ENCODE measurements around the gene STX5.

Gene STX5

DNA sequence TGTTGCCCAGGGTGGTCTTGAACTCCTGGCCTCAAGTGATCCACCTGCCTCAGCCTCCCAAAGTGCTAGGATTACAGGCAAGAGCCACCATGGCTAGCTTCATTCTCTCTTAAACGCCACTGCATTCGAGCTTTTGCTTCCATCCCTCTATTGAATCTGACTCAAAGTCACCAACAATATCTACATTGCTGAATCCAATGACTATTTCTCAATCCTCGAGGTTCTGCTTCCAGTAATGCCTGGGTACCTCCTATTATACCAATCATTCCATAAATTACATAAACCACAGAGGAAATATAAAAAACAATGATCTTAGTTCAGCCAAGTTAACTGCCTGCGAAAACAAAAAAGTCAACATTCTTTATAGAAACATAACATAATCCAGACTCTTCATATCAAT lies 14.7 kb downstream of the STX5 start:
- no peak for TF ChIP-seq ZNF274 (IDR thresholded peaks at IDR 0.05; ENCODE audit: low read depth, low read length)
- no peak overlapping the region for H3K4me3 ChIP-seq (ENCODE audit: low read length)

DNA sequence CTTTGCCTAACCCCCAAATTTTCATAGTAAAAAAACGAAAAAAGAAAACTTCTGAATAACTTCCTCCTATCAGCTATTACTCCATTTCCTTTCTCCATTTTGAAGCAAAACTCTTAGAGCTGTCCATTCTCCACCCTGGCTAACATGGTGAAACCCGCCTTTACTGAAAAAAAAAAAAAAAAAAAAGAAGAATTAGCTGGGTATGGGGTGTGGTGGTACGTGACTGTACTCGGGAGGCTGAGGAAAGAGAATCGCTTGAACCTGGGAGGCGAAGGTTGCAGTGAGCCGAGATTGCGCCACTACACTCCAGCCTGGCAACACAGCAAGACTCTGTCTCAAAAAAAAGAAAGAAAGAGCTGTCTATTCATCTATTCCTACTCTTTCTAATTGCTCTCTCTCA lies 15.3 kb downstream of the STX5 start:
- H3K4me3 ChIP-seq (ENCODE audit: low read length) = no peak overlapping the region
- TF ChIP-seq ZNF274 (IDR thresholded peaks at IDR 0.05; ENCODE audit: low read depth, low read length) = no peak

DNA sequence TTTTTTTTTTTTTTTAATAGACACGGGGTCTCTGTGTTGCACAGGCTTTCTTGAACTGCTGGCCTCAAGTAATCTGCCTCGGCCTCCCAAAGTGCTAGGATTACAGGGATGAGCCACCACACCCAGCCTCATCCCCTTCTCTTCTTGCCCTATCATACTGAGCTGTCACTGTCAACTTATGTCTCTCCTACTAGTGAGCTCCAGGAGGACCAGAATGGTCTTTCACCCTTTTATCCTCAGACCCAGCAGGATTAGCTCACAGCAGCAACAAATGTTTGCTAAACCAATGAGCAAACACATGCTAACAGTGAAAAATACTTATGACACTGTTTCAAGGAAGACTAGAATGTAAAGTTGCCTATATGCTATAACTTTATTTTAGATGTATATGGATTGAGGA lies 20.2 kb downstream of the STX5 start:
- no peak overlapping the region for H3K4me3 ChIP-seq (ENCODE audit: low read length)
- TF ChIP-seq ZNF274 (IDR thresholded peaks at IDR 0.05; ENCODE audit: low read depth, low read length) = no peak

DNA sequence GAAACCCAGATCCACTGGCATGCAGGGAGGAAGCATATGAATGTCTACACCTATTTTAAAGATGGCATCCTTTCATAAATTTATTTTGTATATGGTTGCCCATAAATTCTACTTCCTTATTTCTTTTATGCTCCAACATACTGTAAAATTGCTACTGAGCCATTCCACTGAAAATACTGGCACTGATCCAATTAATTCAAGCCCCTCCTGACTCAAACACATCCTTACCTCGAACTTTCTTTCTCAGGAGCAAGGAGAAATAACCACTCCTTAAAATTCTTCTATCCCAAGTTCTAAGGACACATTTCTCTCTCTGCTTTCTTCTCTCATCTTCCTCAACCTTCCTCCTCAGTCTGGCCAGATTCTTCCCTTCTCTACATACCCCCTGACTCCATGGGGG lies 21.1 kb downstream of the STX5 start:
- H3K4me3 ChIP-seq (ENCODE audit: low read length) = no peak overlapping the region
- no peak for TF ChIP-seq ZNF274 (IDR thresholded peaks at IDR 0.05; ENCODE audit: low read depth, low read length)

DNA sequence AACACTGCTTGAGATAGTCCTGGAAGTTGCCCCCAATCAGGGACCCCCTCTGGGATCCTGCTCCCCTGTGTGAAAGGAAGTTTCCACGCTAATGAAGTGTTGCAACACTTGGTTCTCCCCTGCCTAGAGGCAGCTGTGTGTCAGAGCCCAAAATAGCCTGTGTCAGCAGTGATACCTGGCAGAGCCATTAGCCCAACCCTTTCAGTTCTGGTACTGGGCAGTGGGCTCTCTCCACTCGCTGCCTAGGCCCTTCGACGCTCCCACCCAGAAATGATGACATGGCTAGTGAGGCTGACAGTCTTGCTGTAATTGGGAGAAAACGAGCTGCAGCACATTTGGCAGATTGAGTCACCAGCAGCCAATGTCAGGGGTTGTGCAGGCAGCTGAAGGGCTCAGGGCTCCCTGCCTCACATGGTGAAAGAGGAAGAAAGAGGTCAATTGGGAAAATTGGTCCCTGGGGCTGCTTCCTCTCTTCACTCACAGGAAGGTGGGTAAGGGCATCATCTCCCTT lies 25.2 kb downstream of the STX5 start:
- H3K4me3 ChIP-seq (ENCODE audit: low read length) = no peak overlapping the region; the same call in 1 of the 2 replicates
- no peak for TF ChIP-seq ZNF274 (IDR thresholded peaks at IDR 0.05; ENCODE audit: low read depth, low read length)

DNA sequence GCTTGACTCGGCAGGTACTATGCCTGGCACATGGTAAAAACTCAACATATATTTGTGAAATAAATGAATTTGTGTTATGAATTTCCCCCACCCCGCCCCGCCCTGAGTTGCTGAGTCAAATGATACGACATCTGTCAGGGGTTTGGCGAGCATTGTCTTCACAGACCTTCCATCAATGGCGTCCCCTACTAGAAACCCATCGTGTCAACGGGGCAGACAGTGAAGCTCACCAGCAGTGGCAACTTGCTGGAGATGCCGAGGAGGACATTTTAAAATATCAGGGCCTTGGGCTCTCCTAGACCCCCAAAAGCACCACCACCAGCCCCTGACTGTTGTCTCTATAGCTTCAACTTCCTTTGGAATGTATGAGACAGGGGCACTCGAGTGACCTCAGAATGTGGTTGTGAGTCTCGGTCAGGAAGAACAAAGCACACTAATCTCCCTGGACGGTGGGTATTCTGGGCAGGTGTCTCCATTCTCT lies 25.9 kb downstream of the STX5 start:
- H3K4me3 ChIP-seq (ENCODE audit: low read length) = peak overlapping the region; percentile 77
- TF ChIP-seq ZNF274 (IDR thresholded peaks at IDR 0.05; ENCODE audit: low read depth, low read length) = no peak

DNA sequence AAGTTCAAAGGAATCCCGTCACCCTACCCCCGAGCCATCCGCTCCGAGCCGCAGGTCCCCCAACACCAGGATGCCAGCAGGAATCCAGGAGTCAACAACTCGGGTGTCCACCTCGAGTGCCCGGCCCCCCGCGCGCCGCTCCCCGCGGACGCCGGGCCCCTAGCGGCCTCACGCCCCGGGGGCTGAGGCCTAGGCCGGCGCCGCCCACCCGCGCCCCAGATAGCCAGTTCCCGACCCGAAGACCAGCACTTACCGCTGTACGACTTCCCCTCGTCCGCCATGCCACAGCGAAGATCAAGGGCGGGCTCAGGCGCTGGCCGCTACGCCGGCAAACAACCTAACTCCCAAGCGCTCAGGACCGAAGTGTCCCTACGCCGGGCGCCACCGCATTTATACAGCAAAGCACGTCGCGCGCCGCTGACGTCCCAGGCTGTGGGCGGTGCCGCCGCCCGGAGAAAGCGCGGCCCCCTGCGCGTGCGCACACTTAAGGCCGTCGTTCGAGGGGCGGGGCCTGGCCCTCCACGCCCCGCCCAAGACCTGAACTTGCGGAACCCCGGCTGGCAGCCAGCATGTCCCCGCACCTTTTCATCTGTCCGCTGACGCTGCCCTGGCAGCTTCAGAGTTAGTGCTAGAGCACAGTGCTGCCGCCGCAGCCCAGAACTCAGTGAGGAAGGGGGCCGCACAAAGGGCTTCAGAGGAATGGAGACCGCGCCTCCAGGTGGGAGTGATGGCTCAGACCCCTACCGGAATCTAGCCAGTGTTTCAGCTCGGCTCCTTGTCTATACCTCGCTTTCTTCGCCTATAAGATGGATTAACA lies 26.6 kb downstream of the STX5 start, which contains the start of gene NXF1:
Gene NXF1, minus strand, starts transcription at position 365 of the 817 bp plus-strand sequence. Its CDS starts 84 bp downstream, at position 281.
- H3K4me3 ChIP-seq (ENCODE audit: low read length) = peak within 1 kb of the TSS; percentile 94
- TF ChIP-seq ZNF274 (IDR thresholded peaks at IDR 0.05; ENCODE audit: low read depth, low read length) = no peak

DNA sequence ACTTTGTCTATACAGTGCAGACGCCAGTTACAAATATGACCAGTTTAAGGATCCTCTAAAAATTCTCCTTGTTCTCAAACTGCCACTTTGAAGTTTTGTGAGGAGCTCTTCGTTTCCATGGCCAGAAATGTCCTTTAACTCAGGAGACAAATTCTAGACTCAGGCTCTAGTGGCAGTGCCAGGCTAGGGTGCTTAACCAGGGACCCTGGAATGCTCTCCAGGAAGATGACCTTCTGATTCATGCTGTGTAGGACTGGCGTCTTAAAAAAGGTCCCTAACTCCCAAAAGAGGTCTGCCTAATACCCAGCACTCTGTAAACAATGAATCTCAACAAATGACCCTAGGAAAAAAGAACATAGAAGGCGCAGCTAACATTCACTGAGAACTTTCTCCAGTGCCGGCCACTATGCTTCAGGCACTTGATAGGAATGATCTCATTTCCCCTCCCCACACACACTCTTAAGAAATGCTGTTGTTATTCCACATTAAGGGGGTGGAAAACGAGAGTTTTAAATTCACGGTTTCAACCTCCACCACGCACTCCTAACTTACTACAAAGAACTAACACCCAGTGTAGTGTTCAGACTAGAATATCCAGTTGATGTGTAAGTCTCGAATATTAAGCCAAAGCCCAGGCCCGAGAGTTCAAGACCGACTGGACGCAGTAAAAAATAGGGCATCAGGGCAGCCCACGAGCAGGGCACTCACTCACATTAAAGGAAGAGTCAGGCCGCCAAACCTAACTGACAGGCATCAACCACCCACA lies 27.4 kb downstream of the STX5 start:
- peak overlapping the region; percentile 94 for H3K4me3 ChIP-seq (ENCODE audit: low read length)
- TF ChIP-seq ZNF274 (IDR thresholded peaks at IDR 0.05; ENCODE audit: low read depth, low read length) = no peak

DNA sequence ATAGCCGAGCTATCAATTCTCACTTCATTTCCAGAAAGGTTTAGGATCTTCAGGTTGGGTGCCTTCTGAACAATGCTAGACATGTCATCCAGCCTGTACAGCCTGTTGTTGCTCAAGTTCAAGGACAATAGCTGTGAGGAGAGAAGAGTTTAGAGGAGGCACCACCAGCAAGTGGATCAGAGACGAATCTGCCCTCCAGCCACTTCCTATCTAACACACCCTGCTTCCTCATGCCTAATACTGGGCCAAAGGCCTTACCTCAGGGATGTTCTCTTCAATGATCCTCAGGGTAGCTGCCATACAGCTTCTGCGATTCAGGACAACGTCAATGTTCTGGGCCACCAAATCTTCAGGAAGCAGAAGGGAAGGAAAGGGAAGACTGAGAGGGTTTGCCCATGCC lies 30.8 kb downstream of the STX5 start:
- no peak for TF ChIP-seq ZNF274 (IDR thresholded peaks at IDR 0.05; ENCODE audit: low read depth, low read length)

DNA sequence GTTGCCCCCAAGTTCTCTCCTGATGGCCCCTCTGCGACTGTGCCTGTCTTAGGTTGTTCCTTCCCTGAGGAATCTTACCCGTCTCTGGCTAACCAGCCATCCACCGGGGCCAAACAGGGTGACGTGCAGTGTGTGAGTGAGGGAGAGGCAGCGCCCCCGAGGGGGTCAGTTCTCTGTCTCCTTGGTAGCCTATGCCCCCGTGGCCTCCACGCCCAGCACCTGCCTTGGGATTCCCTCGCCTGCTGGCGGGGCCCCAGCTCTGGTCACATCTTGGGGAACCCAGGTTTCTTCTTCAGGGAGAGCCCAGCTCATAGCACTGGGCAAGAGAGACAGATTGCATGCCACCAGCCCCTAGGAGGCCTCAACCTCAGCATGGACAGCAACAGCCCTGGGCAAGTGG lies 32.4 kb downstream of the STX5 start:
- TF ChIP-seq ZNF274 (IDR thresholded peaks at IDR 0.05; ENCODE audit: low read depth, low read length) = no peak
- H3K4me3 ChIP-seq (ENCODE audit: low read length) = no peak overlapping the region

More for the DNA sequence above, 30.8 kb downstream of the STX5 start:
- H3K4me3 ChIP-seq (ENCODE audit: low read length) = no peak overlapping the region

DNA sequence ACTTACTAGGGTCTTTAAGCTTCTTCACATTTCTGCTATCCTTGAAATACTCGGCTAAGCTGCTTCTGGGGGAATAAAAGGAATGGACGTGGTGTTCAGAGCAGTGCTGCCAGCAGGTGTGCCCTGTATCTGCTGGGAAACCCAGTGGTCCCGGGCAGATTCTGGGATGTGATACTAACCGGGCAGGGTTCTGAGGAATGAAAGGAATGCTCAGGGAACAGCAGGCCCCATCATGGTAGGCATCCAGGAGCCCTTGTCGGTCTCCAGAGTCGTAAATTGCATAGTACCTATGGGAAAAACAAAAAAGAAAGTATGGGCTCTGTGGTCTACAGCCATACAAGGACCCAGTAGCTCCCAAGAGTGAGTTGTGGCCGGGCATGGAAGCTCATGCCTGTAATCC lies 35.6 kb downstream of the STX5 start:
- no peak overlapping the region for H3K4me3 ChIP-seq (ENCODE audit: low read length)
- no peak for TF ChIP-seq ZNF274 (IDR thresholded peaks at IDR 0.05; ENCODE audit: low read depth, low read length)

DNA sequence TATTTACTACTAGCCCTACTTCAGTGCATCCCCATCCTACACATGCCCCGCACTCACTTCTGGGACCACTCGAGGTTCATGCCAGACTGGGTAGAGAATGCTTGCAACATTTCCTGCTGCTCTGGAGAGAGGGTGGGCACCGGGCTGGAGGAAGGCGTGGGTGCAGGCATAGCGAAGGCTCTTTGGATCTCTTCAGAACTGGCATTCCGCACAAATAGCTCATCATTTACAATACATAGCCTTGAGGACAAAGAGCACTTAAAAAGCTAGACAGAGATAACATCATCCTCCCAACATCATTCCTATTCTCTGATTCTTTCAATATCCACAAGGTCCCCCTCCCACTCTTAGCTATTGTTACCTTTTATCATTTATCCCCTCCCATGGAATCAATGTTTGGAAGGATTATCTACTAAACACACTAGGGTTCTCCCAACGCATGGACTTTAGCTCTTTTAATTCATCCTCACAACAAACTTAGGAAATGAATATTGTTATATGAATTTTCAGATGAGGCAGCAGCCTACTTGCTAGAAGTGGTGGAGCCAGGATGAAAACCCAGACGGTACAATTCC lies 37.6 kb downstream of the STX5 start:
- no peak overlapping the region for H3K4me3 ChIP-seq (ENCODE audit: low read length)
- TF ChIP-seq ZNF274 (IDR thresholded peaks at IDR 0.05; ENCODE audit: low read depth, low read length) = no peak

DNA sequence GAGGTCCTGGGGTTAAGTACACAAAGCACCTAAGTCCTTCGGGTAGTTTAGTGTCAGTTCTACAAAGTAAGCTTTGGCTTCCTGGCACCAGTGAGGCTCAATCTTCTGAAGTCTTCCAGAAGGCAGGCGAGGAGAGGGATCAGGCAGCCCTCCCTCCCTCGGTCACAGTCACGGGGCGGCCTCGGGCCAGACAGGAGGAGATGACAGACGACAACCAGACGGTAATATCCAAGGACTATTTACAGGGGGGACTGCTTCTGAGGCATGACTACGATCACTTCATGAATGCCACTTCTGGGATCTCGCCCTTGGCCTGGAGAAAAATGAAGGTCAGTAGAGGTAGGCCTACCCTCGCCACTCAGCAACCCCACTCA lies 39.7 kb downstream of the STX5 start:
- TF ChIP-seq ZNF274 (IDR thresholded peaks at IDR 0.05; ENCODE audit: low read depth, low read length) = no peak
- no peak overlapping the region for H3K4me3 ChIP-seq (ENCODE audit: low read length)

DNA sequence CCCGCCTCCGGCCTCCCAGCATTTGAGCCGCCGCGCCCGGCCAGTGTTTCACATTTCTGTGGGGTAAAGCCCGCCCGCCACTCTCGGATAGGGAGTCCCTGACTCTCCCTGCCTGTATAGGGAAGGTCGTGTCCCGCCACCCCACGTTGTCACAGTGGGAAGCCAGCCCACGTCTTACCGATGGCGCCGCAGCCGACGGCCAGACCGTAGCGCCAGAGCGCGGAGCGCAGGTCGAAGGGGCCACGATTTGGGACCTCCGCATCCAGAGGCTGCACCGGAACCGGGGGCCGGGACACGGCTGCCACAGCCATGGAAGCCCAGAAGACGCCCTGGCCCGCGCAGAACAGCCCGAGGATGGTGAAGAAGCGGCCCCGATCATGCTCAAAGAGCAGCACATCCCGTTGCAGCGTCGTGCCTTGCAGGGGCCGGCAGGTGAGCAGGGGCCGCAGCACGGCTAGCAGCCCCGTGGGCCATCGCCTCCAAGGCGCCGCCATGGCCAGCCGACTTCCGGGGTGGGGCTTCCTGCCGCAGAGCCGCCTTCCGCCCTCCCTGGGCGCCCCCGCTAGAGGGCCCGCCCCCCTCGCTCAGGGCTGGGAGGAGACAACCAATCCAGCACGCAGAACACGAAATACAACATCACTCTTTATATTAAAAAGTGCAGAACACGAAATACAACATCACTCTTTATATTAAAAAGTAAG lies 40.2 kb downstream of the STX5 start, which contains the start of gene TMEM223:
Gene TMEM223, minus strand, starts transcription at position 506 of the 701 bp plus-strand sequence. Its CDS starts 12 bp downstream, at position 494.
- peak within 1 kb of the TSS; percentile 91 for H3K4me3 ChIP-seq (ENCODE audit: low read length)
- no peak for TF ChIP-seq ZNF274 (IDR thresholded peaks at IDR 0.05; ENCODE audit: low read depth, low read length)

Measured in GM08714 (cell line).